HepG2 (cell line): ENCODE data around the gene NRBP1. TPM values are rescaled to one million over a fixed set of nuclear protein-coding genes. Genes with fewer than 3 reads are reported as not detected.

Source experiments
- GATAD2A ChIP-seq: IDR thresholded peaks from 2 replicates; pipeline ENCODE4 v1.6.1; 2016
- HNF4A ChIP-seq: sonication (generic); formaldehyde crosslinking; IDR thresholded peaks from 2 replicates; pipeline ENCODE4 v1.4.0; 2020; ENCODE audit warnings: missing genetic modification reagents
- IKZF4 ChIP-seq: sonication (generic); formaldehyde crosslinking; IDR thresholded peaks from 2 replicates; pipeline ENCODE4 v1.5.1; 2020; ENCODE audit warnings: borderline replicate concordance, mild to moderate bottlenecking, low read depth, missing genetic modification reagents; ENCODE audit errors: not compliant biosample characterization
- KDM2A ChIP-seq: sonication (generic); formaldehyde crosslinking; IDR thresholded peaks from 2 replicates; pipeline ENCODE4 v1.4.0; 2020; ENCODE audit warnings: low read depth, missing genetic modification reagents, borderline replicate concordance
- SALL2 ChIP-seq: sonication (generic); formaldehyde crosslinking; IDR thresholded peaks from 2 replicates; pipeline ENCODE4 v1.8.1; 2023; ENCODE audit warnings: mild to moderate bottlenecking, missing genetic modification reagents, inconsistent platforms
- SKI ChIP-seq: fragments of 450-650 bp; IDR thresholded peaks from one replicate; pipeline ENCODE4 v1.6.1; 2018; ENCODE audit warnings: mild to moderate bottlenecking; ENCODE audit not compliant: partially characterized antibody
- ZBTB20 ChIP-seq: sonication (generic); formaldehyde crosslinking; IDR thresholded peaks from 2 replicates; pipeline ENCODE4 v1.8.1; 2023; ENCODE audit warnings: missing genetic modification reagents, low read depth, mild to moderate bottlenecking, borderline replicate concordance
- ZNF101 ChIP-seq: sonication (generic); formaldehyde crosslinking; IDR thresholded peaks from 2 replicates; pipeline ENCODE4 v1.4.0; 2020; ENCODE audit warnings: mild to moderate bottlenecking, low read depth, missing genetic modification reagents, borderline replicate concordance
- ZNF256 ChIP-seq: sonication (generic); formaldehyde crosslinking; conservative IDR thresholded peaks from 2 replicates; pipeline ENCODE4 v1.4.0; 2020; ENCODE audit warnings: missing genetic modification reagents
- ZNF274 ChIP-seq: sonication (generic); formaldehyde crosslinking; IDR thresholded peaks from 2 replicates; pipeline ENCODE4 v1.5.1; 2020; ENCODE audit warnings: mild to moderate bottlenecking, missing genetic modification reagents
- polyA plus RNA-seq, 8 experiments: library from polyadenylated mRNA; depleted of rRNA in 3 of 8; stranded (reverse) in 7 of 8; unstranded in 1 of 8; fragments of >200 nt; fragmentation: Illumina TruSeq in 4 of 8; extraction: Trizol in 4 of 8; gene quantifications; 2 replicates each; pipeline versions ENCODE4 v1.2.1 to v1.2.3, GENCODE V29; 2011 to 2016; ENCODE audit warnings: low read depth in 4 of 8, missing spikeins in 1 of 8, mixed read lengths in 1 of 8; ENCODE audit not compliant: insufficient read depth in 1 of 8
- total RNA-seq, 5 experiments: library from RNA; depleted of rRNA; stranded (reverse); fragments of >200 nt; fragmentation: Illumina TruSeq; extraction: Trizol; gene quantifications; 2 replicates each; pipeline ENCODE4 v1.2.3, GENCODE V29; 2016; ENCODE audit warnings: low read depth in 1 of 5
- TF ChIP-seq, protein P1 (sequence below), 2 experiments: fragments of 450-650 bp in 1 of 2; sonication (generic) in 1 of 2; formaldehyde crosslinking; IDR thresholded peaks; 2 replicates each; pipeline versions ENCODE4 v1.5.0 to v1.8.0; 2020 to 2022; ENCODE audit warnings: mild to moderate bottlenecking in 1 of 2, missing genetic modification reagents in 1 of 2
- TF ChIP-seq, protein P2 (sequence below): sonication (generic); formaldehyde crosslinking; IDR thresholded peaks from 2 replicates; pipeline ENCODE4 v1.8.0; 2023; ENCODE audit warnings: mild to moderate bottlenecking, missing genetic modification reagents
- TF ChIP-seq, protein P3 (sequence below): sonication (generic); formaldehyde crosslinking; IDR thresholded peaks from 2 replicates; pipeline ENCODE4 v1.4.0; 2020; ENCODE audit warnings: low read depth, missing genetic modification reagents
- TF ChIP-seq, protein P4 (sequence below): IDR thresholded peaks from 2 replicates; pipeline ENCODE4 v1.6.1; 2016; ENCODE audit warnings: mild to moderate bottlenecking
- TF ChIP-seq, protein P5 (sequence below): sonication (generic); formaldehyde crosslinking; IDR thresholded peaks from 2 replicates; pipeline ENCODE4 v1.4.0; 2020; ENCODE audit warnings: missing genetic modification reagents
- TF ChIP-seq, protein P6 (sequence below): sonication (generic); formaldehyde crosslinking; conservative IDR thresholded peaks from 2 replicates; pipeline ENCODE4 v1.5.0; 2020; ENCODE audit warnings: missing genetic modification reagents

NRBP1 gene
- total and polyA plus RNA-seq, 2 of the 13 experiments (the other 11 are each of a cell fraction or from before 2014, with no cell fraction given) = 165 to 240 TPM

DNA sequence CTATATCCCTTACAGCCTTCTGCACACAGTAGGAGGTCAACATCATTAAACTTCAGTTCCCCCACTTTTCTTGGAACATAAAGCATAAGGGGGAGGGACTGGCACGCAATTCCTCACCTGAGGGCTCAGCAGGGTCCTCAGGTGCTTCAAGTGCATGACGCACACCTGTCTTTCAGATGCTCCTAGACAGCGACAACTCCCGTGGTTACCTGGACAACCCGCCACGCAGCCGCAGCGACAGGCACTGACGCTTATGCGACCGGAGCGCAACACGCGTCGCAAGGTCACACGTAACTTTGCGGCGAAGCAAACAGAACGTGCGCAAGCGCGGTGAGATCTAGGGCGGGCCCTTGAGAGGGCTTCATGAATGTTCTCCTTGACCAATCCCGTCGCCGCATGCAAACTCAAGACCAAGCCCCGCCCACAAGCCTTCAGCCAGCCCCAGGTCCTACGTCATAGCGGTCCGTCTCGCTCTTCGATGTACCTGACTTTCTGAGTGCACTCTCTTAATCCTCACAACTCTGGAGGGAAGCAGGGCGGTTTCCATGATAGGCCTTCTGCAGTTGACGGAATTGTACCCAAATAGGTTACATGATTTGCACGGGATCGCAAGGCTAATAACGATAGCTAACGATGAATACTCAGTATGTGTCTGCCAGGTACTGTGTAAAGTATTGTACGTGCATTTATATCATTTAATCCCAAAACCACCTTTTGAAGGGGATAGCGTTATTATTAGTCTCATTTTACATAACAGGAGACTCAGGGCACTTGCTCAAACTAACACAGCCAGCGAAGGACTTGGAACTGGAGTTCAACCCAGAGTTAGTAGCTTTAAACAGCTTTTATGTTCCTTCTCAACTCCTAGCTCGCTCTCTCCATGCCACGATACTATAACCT lies 61.3 kb downstream of the NRBP1 start, which contains the start of gene IFT172 (continued):
- TF ChIP-seq, protein P1, sequence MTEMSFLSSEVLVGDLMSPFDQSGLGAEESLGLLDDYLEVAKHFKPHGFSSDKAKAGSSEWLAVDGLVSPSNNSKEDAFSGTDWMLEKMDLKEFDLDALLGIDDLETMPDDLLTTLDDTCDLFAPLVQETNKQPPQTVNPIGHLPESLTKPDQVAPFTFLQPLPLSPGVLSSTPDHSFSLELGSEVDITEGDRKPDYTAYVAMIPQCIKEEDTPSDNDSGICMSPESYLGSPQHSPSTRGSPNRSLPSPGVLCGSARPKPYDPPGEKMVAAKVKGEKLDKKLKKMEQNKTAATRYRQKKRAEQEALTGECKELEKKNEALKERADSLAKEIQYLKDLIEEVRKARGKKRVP (CRISPR knock-in tag; IDR thresholded peaks at IDR 0.05) = peak in 1 of 2 experiments; percentile 31; a peak in 1 of 4 replicates
- peak; percentile 79 for TF ChIP-seq SKI
- TF ChIP-seq, protein P2, sequence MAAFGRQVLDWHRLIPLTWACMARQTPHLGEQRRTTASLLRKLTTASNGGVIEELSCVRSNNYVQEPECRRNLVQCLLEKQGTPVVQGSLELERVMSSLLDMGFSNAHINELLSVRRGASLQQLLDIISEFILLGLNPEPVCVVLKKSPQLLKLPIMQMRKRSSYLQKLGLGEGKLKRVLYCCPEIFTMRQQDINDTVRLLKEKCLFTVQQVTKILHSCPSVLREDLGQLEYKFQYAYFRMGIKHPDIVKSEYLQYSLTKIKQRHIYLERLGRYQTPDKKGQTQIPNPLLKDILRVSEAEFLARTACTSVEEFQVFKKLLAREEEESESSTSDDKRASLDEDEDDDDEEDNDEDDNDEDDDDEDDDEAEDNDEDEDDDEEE (CRISPR knock-in tag) = no peak
- no peak for TF ChIP-seq HNF4A (CRISPR knock-in tag)
- TF ChIP-seq, protein P3, sequence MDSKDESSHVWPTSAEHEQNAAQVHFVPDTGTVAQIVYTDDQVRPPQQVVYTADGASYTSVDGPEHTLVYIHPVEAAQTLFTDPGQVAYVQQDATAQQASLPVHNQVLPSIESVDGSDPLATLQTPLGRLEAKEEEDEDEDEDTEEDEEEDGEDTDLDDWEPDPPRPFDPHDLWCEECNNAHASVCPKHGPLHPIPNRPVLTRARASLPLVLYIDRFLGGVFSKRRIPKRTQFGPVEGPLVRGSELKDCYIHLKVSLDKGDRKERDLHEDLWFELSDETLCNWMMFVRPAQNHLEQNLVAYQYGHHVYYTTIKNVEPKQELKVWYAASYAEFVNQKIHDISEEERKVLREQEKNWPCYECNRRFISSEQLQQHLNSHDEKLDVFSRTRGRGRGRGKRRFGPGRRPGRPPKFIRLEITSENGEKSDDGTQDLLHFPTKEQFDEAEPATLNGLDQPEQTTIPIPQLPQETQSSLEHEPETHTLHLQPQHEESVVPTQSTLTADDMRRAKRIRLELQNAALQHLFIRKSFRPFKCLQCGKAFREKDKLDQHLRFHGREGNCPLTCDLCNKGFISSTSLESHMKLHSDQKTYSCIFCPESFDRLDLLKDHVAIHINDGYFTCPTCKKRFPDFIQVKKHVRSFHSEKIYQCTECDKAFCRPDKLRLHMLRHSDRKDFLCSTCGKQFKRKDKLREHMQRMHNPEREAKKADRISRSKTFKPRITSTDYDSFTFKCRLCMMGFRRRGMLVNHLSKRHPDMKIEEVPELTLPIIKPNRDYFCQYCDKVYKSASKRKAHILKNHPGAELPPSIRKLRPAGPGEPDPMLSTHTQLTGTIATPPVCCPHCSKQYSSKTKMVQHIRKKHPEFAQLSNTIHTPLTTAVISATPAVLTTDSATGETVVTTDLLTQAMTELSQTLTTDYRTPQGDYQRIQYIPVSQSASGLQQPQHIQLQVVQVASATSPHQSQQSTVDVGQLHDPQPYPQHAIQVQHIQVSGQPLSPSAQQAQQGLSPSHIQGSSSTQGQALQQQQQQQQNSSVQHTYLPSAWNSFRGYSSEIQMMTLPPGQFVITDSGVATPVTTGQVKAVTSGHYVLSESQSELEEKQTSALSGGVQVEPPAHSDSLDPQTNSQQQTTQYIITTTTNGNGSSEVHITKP (CRISPR knock-in tag) = peak; percentile 46; the same call in 1 of the 2 replicates
- TF ChIP-seq, protein P4, sequence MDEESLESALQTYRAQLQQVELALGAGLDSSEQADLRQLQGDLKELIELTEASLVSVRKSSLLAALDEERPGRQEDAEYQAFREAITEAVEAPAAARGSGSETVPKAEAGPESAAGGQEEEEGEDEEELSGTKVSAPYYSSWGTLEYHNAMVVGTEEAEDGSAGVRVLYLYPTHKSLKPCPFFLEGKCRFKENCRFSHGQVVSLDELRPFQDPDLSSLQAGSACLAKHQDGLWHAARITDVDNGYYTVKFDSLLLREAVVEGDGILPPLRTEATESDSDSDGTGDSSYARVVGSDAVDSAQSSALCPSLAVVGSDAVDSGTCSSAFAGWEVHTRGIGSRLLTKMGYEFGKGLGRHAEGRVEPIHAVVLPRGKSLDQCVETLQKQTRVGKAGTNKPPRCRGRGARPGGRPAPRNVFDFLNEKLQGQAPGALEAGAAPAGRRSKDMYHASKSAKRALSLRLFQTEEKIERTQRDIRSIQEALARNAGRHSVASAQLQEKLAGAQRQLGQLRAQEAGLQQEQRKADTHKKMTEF (CRISPR knock-in tag) = peak; percentile 80
- peak; percentile 91; the same call in 1 of the 2 replicates for TF ChIP-seq KDM2A
- TF ChIP-seq ZNF256 (CRISPR knock-in tag) = no peak
- peak; percentile 84 for TF ChIP-seq ZNF274 (CRISPR knock-in tag)
- TF ChIP-seq SALL2 (CRISPR knock-in tag) = no peak
- no peak for TF ChIP-seq IKZF4 (CRISPR knock-in tag)
- TF ChIP-seq, protein P5, sequence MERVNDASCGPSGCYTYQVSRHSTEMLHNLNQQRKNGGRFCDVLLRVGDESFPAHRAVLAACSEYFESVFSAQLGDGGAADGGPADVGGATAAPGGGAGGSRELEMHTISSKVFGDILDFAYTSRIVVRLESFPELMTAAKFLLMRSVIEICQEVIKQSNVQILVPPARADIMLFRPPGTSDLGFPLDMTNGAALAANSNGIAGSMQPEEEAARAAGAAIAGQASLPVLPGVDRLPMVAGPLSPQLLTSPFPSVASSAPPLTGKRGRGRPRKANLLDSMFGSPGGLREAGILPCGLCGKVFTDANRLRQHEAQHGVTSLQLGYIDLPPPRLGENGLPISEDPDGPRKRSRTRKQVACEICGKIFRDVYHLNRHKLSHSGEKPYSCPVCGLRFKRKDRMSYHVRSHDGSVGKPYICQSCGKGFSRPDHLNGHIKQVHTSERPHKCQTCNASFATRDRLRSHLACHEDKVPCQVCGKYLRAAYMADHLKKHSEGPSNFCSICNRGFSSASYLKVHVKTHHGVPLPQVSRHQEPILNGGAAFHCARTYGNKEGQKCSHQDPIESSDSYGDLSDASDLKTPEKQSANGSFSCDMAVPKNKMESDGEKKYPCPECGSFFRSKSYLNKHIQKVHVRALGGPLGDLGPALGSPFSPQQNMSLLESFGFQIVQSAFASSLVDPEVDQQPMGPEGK (CRISPR knock-in tag) = no peak; the same call in 1 of the 2 replicates
- peak; percentile 64; the same call in 1 of the 2 replicates for TF ChIP-seq GATAD2A
- TF ChIP-seq, protein P6, sequence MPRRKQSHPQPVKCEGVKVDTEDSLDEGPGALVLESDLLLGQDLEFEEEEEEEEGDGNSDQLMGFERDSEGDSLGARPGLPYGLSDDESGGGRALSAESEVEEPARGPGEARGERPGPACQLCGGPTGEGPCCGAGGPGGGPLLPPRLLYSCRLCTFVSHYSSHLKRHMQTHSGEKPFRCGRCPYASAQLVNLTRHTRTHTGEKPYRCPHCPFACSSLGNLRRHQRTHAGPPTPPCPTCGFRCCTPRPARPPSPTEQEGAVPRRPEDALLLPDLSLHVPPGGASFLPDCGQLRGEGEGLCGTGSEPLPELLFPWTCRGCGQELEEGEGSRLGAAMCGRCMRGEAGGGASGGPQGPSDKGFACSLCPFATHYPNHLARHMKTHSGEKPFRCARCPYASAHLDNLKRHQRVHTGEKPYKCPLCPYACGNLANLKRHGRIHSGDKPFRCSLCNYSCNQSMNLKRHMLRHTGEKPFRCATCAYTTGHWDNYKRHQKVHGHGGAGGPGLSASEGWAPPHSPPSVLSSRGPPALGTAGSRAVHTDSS (CRISPR knock-in tag) = no peak
- 0 out of 2 replicates have a peak, but pooled peaks have one; percentile 81 for TF ChIP-seq ZBTB20 (CRISPR knock-in tag)
- no peak for TF ChIP-seq ZNF101 (CRISPR knock-in tag)
